ENCODE results near the gene HDGFL2.

DNA sequence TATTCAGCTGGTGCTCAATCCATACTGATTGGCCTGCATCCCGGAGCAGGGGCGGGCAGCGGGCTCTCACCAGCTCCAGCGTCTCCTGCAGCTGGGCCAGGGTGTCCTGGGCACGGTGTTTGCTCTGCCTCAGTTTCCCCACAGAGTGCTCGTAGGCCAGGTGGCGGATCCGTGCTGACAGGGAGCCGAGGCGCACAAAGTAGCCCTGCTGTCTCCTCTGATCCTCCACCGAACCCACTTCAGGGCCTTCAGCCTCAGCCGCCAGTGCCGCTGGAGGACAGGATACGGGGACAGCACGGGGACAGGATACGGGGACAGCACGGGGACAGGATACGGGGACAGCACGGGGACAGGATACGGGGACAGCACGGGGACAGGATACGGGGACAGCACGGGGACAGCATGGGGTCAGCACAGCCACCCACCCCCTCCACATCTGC, 53.5 kb downstream of the HDGFL2 start:
- TF ChIP-seq TAF1 (IDR thresholded peaks at IDR 0.05; ENCODE audit: low read depth, low read length) (no peak), POLR2AphosphoS5 (IDR thresholded peaks at IDR 0.05; ENCODE audit: low read depth, low read length) (no peak), POLR2A (IDR thresholded peaks at IDR 0.05; ENCODE audit: low read depth, low read length) (no peak), POU2F2 (IDR thresholded peaks at IDR 0.05; ENCODE audit: low read depth, low read length) (no peak), SPI1 (IDR thresholded peaks at IDR 0.05; ENCODE audit: low read depth, low read length) (no peak), PAX5 (IDR thresholded peaks at IDR 0.05; ENCODE audit: insufficient read depth, low read length, severe bottlenecking) (no peak)

Data from GM12891 (cell line).